NCI-H146 treated with DMSO at 0.1 percent for 48 hours (cell line): ENCODE data around the gene PIGC.

Experiments used
- DNase-seq: peaks from one replicate; lab custom pipeline; 2025; ENCODE audit not compliant: unreplicated experiment; lab: John Stamatoyannopoulos, UW

The PIGC gene

DNA sequence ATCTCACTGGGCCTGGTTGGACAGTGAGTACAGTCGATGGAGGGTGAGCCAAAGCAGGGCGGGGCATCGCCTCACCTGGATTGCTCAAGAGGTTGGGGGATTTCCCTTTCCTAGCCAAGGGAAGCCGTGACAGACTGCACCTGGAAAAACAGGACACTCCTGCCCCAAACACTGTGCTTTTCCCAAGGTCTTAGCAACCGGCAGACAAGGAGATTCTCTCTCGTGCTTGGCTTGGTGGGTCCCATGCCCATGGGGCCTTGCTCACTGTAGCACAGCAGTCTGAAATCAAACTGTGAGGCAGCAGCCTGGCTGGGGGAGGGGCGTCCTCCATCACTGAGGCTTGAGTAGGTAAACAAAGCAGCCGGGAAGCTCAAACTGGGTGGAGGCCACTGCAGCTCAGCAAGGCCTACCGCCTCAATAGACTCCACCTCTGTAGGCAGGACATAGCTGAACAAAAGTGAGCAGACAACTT is 12.1 kb downstream of the PIGC start:
- no peak for DNase-seq

DNA sequence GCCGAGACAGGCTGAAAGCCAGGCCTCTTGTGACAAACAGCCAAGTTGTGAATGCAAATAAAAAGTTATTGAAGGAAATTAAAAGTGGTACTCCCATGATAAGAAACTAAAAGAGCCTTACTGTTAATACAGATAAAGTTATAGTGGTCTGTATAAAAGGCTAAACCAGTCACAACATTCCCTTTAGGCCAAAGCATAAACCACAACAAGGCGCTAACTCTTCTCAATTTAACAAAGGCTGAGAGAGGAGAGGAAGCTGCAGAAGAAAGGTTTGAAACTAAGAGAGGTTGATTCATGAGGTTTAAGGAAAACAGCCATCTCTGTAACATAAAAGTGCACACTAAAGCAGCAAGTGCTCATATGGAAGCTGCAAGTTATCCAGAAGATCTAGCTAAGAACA is 12.7 kb downstream of the PIGC start:
- no peak for DNase-seq

DNA sequence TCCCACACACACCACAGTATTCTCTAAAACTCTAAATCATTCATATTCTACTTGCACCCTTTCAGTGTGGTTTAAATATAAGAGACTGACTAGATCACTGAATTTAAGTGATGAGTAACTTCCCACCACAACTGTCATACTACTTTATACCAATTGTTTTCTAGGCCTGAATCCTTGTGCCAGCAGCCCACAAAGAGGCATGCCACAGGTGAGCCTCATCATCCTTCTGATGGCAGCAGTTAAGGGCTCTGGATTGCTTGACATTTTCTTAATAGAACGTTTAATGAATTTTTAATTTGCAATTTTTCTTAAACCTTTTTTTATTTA is 13.8 kb downstream of the PIGC start:
- no peak for DNase-seq

DNA sequence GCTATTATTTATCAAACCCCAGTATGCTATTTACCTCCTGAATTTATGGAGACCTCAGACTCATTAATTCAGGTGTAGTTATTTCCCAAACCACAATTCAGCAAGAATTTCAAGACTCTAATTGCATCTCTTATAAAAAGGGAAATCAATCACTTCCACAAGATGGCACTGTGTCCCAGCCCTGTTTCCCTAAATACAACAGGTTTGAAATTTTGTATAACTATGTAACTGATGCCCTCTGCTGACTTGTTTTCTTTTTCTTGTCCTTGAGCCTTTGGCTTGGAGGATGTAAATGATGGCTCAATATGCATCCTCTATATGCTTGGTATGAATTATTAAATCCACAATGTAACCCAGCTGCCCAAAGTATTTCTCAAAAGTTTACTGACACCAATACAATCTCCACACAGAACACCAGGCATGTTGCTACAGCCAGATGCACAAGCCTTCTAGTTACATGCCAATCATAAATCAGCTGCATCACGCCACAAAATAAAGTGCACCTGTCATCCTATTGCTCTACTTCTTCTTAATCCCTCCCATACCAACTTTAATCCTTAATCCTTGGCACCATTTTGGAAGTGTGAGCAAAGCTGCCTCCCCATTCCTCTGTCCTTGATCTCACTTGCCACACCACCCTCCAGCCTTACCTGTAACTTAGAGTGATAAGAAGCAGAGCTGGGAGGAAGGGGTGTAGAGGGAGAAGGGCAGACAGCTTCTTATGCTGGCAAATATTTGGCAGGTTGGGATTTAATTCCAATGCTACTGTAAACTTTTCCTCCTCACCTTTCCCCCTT is 14.3 kb downstream of the PIGC start:
- DNase-seq = peak; percentile 35

DNA sequence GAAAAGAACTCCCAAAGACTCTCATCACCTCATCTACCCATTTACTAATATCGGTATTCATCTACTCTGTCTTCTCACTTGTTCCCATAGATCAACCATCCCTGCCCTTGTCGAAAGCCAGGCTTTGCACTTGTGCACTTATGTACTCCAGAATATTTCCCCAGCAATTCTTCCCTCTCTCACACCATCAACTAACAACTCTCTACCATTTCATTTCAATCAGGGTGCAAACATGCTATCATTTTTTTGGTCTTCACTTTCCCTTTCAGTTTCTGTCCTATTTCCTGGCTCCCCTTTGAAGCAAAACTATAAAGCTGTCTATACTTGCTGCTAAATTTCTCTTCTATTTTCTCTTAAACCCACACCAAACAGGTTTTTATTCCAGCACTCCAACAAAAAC is 16.7 kb downstream of the PIGC start:
- DNase-seq = no peak

DNA sequence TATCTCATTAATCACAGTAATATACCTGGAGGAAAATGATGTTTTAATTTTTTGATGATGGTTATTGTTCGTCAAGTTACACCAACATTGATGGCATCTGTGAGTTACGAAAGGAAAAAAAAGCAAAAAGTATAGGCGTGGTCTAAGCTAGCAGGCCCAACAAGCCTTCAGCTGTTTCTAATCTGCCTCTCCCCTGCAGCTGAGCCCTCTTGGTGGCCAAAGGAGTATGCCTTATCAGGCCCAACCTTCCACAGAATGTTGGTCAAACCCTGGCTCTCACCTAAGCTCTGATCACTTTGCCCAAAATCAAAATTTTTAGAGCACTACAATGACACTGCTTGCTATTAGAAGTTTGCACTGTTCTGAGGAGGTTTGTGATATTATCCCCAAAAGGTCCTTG is 18.5 kb downstream of the PIGC start:
- no peak for DNase-seq

DNA sequence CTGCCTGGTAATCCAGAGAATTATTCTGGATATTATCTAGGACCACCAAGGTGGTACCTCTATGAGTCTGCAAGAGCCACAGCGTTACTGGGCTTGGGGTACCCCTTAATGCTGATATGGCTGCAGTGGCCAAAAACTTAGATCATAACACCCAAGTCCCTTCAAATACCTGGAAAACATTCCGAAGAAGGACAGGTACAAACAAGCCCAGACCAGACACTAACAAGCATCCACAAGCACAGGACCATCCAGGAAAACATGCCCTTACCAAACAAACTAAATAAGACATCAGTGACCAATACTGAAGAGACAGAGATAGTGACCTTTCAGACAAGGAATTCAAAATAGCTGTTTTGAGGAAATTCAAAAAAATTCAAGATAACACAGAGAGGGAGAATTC is 20.5 kb downstream of the PIGC start:
- DNase-seq = no peak

DNA sequence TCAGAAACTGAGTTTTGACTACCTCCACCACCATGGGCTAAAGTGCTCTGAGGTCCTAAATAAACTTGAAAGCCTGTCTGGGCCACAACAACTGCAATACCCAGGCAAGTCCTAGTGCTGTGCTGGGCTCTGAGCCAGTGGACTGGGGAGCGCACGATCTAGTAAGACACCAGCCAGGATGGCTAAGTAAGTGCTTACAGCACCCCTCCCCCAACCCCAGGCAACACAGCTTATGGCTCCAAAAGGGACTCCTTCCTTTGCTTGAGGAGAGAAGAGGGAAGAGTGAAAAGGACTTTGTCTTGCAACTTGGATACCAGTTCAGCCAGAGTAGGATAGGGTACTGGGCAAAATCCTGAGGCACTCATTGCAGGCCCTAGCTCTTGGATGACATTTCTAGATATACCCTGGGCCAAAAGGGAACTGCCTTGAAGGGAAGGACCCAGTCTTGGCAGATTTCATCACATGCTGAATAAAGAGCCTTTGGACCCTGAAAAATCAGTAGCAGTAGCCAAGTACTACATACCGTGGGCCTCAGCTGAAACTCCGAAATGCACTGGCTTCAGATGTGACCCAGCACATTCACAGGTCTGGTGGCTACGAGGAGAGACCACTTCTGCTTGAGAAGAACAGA is 21.8 kb downstream of the PIGC start:
- no peak for DNase-seq

DNA sequence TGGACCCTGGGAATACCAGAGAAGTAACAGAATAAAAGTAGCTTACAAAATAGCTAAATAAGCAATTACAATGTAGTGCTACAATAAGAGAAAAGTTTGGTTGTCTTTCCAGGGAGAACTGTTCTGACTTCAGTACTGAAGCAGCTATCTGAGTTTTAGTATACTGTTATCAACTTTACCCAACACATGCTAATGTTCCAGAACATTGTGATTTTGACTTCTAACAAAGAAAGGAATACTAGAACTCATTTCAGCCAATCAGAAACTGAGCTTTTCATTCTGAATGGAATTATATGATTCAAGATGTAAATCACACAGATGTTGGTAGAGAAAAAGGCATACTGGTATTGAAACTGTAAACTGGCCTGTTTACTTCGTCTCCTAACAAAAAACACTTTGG is 23.5 kb downstream of the PIGC start, which contains the start of gene C1orf105:
TSS of gene C1orf105 (plus strand) at position 301 of the 400 bp plus-strand sequence. CDS start 201 bp downstream, outside the sequence.
- DNase-seq = no peak

DNA sequence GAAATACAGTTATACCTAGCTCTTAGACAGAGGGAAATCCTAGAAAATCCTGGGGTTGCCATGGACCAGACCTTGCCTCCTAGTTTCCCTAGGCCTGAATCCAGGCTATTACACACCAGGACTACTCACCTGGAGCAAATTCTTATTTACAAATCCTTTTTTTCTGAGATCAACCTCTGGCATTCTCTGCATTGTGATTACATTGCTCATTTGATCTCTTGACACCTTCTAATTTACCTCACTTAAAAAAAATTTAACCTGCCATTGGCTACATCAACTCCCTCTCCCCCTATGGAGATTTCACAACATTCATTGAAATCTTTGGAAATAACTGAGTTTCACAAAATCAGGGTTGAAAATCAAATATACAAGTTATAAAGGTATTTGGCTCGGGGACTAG is 26.3 kb downstream of the PIGC start:
- DNase-seq = no peak

DNA sequence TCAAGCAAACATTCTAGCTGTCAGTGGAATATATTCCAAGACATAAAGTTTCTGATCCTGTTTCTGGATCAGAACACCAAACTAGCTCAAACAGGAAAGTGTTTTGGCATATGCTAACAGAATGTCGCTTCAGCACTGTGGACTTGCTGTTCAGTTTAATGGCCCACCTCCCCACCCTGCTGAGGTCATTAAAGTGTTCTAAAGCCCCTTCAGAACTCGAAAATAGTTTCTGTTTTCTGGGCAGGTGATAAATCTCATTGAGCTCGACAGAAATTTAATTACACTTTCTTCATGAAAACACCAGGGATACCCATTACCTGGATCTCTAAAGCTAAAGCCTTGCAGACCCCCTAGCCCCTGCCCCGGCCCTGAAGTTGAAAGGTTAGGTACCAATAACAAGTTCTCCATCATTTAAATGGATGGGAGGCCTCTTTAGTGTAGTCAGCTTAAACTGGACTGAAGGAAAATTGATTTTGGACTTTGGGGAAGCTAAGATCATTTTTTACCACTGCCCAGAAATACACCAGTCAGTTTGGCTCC is 27.3 kb downstream of the PIGC start:
- DNase-seq = no peak

DNA sequence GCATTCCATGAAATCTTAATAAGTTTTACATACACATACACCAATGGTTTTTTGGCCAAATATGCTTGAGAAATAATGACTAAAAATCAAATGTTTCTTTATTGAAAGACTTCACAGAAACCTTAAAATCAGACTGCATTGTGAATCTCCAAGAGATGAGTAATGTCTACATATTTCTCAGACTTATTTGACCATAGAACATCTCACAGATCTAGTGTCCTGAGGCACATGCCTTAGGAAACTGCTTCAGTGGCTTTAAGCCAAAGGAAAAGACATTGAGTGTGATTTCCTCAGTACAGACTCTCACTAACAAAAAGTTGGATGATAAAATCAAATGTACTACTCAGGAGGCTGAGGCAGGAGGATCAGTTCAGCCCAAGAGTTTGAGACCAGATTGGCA is 29.5 kb downstream of the PIGC start:
- no peak for DNase-seq

DNA sequence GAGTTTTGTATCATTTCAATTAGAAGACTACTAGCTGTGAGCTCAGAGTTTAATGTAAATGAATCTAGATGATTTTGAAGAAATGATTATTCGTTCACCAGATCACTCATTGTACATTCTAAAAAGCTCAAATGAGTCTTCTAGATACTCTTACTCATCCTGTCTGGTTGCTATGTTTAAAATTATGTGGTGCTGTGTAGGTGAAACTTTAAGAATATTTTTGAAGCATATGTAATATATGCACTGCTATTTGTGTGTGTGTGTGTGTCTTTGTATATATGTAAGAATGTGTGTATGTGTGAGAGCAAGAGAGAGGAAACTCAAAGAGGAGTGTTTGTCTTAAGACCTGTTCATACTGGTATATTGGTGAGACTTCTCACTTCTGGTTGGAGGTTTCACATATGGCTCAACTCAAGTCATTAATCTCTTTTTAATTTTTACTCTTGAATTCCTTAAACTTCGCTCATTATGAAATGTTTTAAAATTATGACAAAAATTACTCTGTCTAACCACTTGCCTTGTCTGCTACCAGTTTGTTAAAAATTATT is 32.0 kb downstream of the PIGC start:
- no peak for DNase-seq

DNA sequence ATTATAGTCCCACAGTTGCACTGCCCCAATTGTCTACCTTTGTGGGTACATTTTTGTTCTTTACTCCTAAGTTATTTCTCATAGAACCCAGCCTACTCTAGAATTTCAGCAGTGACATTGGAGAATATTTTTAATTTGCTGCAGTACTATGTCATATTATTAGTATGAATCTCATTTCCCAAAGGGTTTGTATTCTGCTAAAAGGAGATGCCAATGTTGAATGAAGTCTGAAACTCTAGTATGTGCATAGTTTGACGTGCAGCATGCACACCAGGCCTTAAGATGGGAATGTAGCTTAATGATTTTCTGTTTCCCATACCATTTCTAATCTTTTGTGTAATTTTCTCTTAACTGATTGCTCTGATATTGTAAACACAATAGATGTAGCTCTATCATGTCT is 33.8 kb downstream of the PIGC start:
- no peak for DNase-seq

DNA sequence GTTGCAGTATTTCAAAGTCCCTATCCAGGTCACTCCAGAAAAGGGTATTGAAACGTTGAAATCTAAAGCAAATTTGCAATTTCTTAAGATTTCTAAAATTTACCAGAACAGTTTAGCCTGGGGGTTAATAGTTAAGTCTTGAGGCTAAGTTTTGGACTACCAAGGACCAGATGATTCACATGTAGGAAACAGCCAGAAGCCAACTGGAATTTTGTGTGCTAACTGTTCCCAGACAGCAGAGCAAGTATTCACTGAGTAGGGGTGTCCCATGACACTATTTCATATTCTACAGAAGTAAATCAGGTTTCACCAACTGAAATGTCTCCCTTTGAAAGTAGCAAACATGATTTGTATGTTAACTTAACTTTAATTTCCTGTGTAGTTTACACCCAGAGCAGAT is 34.9 kb downstream of the PIGC start:
- no peak for DNase-seq

DNA sequence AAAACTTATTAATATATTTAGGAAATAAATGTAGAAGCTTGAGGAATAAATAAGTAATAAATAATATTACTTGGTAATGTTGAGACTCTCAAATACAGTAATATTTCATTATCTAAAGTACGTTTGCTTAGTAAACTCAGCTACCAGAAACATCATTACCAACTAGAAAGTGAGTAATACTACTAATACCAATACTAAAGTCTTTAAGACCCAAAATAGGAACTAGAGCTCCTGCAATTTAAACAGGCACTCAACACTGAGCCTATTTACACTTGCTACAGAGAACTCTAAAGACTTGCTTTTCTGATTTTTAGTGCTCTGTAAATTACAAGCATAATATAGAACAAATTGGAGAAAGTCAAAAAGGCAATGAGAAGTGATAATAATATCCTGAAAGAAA is 36.9 kb downstream of the PIGC start:
- DNase-seq = no peak

DNA sequence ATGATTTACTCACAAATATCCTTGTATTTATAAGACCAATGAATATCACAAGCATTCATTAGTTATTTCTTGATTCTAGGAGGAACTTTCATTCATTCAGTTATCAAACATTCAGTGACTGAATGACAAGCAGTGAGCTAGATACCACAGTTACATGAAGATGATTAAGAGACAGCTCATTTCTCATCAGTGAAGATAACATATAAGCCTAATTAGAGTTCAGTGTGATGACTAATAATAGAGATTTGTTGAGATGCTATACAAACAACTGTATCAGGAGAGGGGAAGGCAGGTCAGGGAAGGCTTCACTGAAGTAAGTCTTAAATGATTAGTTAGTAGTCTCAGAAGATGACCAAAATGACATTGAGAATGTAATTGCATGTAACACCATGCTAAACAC is 38.0 kb downstream of the PIGC start:
- DNase-seq = no peak

DNA sequence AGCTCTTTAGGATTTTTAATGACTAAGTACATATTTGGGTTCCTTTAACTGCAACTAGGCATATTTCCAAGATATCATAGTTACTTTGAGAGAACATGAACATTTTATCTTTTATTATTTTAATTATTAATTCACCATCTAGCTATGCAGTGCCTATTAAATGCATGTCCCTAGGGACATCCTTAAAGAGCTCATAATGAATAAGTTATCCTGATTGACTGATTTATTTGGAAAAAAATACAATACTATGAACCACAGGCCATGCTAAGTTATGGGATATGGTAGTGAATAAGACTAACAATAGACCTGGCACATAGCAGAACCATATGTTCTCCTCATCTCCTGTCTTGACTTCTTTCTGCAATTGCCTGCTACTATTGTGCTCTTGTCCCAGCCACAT is 39.7 kb downstream of the PIGC start:
- DNase-seq = no peak

DNA sequence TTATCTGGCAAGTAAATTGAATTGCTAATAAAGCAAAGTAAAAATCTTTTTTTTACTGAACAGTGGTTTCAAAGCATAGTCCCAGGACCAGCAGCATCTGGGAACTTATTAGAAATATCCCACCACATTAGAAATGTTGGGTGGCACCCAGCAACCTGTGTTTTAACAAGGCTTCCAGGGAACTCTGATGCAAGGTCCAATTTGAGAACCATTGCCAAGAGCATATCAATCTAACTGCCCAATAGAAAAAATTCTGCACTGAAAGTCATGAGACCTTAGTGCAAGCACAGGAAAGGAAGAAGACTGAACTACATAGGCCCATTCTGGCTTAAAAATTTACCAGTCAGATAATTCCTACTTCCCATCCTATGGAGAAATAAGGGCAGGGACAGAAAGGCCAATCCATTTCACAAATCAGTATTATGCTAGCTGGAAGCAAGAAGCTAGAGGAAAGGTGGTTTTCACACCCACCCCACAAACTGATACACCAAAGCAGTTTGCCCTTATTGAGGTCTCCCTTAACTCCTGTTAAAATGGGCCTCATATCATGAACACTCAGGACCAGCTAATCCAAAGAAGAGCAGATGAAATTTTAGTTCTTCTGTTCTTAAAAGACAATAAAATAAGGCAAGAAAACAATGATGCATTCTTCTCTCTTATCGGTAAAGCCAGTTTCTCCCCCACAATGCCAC is 40.8 kb downstream of the PIGC start:
- DNase-seq = no peak

DNA sequence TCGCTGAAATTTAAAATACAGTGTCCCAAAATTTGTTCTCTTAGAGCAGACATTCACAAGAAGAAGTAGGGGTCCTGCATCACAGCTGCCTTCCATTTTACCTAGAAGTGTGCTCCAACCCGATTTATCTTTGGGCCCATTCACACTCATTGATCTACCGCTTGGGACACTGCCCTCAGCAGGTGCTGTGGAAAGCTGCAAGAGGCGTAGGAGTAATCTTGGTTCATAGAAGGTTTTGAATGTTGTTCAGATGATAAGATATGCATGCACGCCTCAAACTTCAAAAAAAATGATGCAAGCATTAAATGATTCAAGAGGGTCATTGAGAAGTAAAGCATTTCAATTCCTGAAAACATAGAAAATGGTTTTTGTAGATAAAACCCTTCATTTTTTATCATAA is 42.0 kb downstream of the PIGC start:
- no peak for DNase-seq

DNA sequence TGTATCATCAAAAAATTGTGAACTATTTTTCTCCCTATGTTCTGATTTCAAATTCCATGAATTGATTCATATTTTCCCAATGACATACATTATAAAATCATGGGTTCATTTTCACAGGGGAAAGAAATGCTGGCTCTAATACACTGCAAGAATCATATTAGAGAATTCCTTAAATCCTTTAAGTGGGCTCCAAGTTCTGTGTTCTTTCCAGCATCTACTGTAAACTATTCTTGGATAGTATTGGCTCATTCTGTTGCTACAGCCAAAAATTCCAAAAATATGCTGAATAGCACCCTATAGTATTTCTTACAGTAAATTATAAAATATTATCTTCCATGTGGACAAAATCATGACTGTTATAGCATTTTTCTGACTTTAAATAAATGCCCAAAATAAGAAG is 42.4 kb downstream of the PIGC start:
- DNase-seq = no peak

DNA sequence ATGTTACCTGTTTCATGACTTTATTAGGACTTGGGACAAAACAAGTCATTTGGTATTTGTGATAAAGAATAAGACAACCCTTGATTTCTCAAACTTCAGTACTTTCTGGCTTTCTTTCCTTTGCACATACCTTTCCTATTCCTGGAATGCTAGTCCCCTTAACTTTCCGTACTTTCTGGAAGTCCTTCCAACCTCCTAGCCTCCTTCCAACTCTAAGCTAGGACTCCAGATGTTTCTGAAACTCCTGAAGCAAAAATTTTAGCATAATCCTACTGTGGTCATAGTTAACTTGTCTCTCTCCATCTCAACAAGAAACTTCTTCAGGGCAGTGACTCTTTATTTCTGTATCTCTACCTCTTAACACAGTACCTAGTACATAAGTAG is 43.2 kb downstream of the PIGC start:
- DNase-seq = no peak
